DLD1 (cell line): ENCODE results near the gene SEPTIN8.

Experiments used
- in situ Hi-C: cut with HindIII; loops from 2 replicates; pipeline ENCODE4 v1.10.0; 2017; ENCODE audit warnings: low sequenced_read_pairs

The SEPTIN8 gene

GRCh38 chr5:132714456-132715307 is 62.4 kb downstream of the SEPTIN8 start:
- in situ Hi-C loops = no loop called here

- in situ Hi-C loops = no loop called here
Measured at GRCh38 chr5:132708645-132709044, 68.4 kb downstream of the SEPTIN8 start.

- in situ Hi-C loops = no loop called here
Measured at GRCh38 chr5:132704875-132705274, 72.2 kb downstream of the SEPTIN8 start.
